Measurements from ENCODE around the gene C4orf51. TPM values are rescaled to one million over a fixed set of nuclear protein-coding genes. Genes with fewer than 3 reads are reported as not detected.
"Not testable (repeated sequence)": the region's sequence is repeated elsewhere in the genome, so short reads cannot be mapped to it uniquely, and the experiment has no call there.

Gene C4orf51
- total and polyA plus RNA-seq, 7 donors = not detected

DNA sequence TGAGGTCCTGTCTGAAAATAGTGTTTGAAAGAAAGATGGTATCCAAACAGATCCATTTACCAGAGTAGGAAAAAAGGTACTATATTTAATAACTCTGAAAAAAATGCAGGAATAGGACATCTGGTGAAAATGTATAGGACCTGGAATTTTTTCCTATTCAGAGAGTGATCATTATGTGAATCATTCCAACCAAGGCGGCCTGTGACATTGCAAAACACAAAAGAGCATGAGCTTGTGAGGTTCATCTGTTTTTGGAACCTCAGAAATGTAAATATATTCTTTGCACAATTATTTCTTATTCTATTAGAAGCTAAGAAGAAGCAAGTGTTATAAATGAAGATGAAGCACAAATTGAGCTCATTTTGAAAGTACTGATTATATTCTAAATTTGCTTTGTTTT, 2.0 kb downstream of the C4orf51 start:
- Histone ChIP-seq H3K36me3 (ENCODE audit: insufficient read depth in 1 of 2, low read depth in 1 of 2) (no peaks in the 10 kb centered on the region), H3K27ac (peak overlapping the region; percentile 93), H3K4me3 (no peak overlapping the region), H3K27me3 (ENCODE audit: insufficient read depth in 3 of 3, low read length in 2 of 3) (no peaks in the 10 kb centered on the region), H3K9me3 (no peaks in the 10 kb centered on the region), H3K4me1 (peaks cover 16% of the 10 kb centered on the region)
- no peak for DNase-seq
- 74 to 98% (median 94%) methylated on average over 1 of the region's 1 CpG for WGBS, 3 donors
- no peak for ATAC-seq
- intact Hi-C loops (cut with DNase I) = loop anchor here in 1 of 2 donors (10.0 kb wide), 1 partner anchor 113 kb away; no protein-coding TSS in a partner anchor
- TF ChIP-seq, protein P1, sequence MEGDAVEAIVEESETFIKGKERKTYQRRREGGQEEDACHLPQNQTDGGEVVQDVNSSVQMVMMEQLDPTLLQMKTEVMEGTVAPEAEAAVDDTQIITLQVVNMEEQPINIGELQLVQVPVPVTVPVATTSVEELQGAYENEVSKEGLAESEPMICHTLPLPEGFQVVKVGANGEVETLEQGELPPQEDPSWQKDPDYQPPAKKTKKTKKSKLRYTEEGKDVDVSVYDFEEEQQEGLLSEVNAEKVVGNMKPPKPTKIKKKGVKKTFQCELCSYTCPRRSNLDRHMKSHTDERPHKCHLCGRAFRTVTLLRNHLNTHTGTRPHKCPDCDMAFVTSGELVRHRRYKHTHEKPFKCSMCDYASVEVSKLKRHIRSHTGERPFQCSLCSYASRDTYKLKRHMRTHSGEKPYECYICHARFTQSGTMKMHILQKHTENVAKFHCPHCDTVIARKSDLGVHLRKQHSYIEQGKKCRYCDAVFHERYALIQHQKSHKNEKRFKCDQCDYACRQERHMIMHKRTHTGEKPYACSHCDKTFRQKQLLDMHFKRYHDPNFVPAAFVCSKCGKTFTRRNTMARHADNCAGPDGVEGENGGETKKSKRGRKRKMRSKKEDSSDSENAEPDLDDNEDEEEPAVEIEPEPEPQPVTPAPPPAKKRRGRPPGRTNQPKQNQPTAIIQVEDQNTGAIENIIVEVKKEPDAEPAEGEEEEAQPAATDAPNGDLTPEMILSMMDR (IDR thresholded peaks at IDR 0.05) = no peak

DNA sequence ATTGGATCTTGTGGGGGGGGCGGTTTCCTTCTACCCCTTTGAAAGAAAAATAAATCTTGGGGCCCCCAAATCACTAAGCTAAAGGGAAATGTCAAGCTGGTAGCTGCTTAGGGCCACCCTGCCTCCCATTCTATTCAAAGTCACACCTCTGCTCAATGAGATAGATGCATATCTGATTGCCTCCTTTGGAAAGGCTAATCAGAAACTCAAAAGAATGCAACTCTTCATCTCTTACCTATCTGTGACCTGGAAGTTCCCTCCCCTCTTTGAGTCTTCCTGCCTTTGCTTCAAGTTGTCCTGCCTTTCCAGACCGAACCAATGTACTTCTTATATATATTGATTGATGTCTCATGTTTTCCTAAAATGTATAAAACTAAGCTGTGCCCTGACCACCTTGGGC, 7.0 kb downstream of the C4orf51 start:
- Histone ChIP-seq H3K9me3 (peaks cover 3% of the 10 kb centered on the region), H3K4me3 (no peak overlapping the region), H3K36me3 (ENCODE audit: insufficient read depth in 1 of 2, low read depth in 1 of 2) (no peaks in the 10 kb centered on the region), H3K27ac (no peak overlapping the region), H3K27me3 (ENCODE audit: insufficient read depth in 3 of 3, low read length in 2 of 3) (no peaks in the 10 kb centered on the region), H3K4me1 (no peaks in the 10 kb centered on the region)
- DNase-seq = no peak
- no peak for ATAC-seq
- TF ChIP-seq, protein P1 (IDR thresholded peaks at IDR 0.05) = no peak
- WGBS, 3 donors = 43 to 76% (median 63%) methylated on average over 2 of the region's 2 CpGs
- intact Hi-C loops (cut with DNase I) = loop anchor here in 1 of 2 donors (10.0 kb wide), 1 partner anchor 108 kb away; no protein-coding TSS in a partner anchor

DNA sequence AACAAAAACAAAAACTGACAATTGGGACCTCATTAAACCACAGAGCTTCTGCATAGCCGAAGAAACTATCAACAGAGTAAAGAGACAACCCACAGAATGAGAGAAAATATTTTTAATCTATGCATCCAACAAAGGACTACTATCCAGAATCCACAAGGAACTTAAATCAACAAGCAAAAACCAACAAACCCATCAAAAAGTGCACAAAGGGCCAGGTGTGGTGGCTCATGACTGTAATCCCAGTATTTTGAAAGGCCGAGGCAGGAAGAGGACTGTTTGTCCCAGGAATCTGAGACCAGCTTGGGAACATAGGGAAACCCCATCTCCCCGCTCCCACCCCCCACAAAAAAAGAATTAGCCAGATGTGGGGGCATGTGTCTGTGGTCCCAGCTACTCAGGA, 10.7 kb downstream of the C4orf51 start:
- intact Hi-C loops (cut with DNase I) = no loop called here
- DNase-seq (no peak), ATAC-seq (no peak)
- Histone ChIP-seq H3K4me1 (peaks cover 8% of the 10 kb centered on the region), H3K4me3 (no peak overlapping the region), H3K27ac (no peak overlapping the region), H3K27me3 (ENCODE audit: insufficient read depth in 3 of 3, low read length in 2 of 3) (no peaks in the 10 kb centered on the region), H3K36me3 (ENCODE audit: insufficient read depth in 1 of 2, low read depth in 1 of 2) (no peaks in the 10 kb centered on the region), H3K9me3 (peaks cover 3% of the 10 kb centered on the region)
- TF ChIP-seq, protein P1 (IDR thresholded peaks at IDR 0.05) = no peak
- 86 to 93% (median 91%) methylated on average over 3 of the region's 3 CpGs for WGBS, 3 donors

DNA sequence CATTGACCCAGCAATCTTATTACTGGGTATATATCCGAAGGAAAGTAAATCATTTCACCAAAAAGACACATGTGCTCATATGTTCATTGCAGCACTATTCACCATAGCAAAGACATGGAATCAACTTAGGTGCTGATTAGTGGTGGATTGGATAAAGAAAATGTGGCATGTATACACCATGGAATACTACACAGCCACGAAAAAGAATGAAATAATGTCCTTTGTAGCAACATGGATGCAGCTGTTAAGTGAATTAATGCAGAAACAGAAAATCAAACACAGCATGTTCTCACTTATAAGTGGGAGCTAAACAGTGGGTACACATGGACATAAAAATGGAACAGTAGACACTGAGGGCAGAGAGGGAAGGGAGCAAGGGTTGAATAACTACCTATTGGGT, 11.5 kb downstream of the C4orf51 start:
- DNase-seq; H3K27me3 ChIP-seq (ENCODE audit: insufficient read depth in 3 of 3, low read length in 2 of 3); H3K27ac ChIP-seq; ATAC-seq; H3K36me3 ChIP-seq (ENCODE audit: insufficient read depth in 1 of 2, low read depth in 1 of 2); H3K9me3 ChIP-seq; H3K4me3 ChIP-seq; intact Hi-C loops (cut with DNase I); H3K4me1 ChIP-seq: not testable (repeated sequence)
- WGBS, 3 donors = 92 to 95% (median 93%) methylated on average over 2 of the region's 2 CpGs

DNA sequence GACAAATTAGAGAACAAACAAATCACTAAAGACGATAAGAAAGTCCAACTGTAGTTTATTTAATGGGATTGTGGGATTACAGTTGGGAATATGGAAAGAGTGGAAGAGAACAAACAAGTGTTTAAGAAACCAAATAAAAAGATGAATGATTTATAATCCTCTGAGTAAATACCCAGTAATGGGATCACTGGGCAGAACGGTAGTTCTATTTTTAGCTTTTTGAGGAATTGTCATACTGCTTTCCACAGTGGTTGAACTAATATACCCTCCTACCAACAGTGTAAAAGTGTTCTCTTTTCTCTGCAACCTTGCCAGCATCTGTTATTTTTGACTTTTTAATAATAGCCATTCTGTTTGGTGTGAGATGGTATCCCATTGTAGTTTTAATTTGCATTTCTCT, 15.0 kb downstream of the C4orf51 start:
- TF ChIP-seq, protein P1 (IDR thresholded peaks at IDR 0.05) = no peak
- Histone ChIP-seq H3K27ac (peak overlapping the region; percentile 16), H3K4me1 (peaks cover 8% of the 10 kb centered on the region), H3K27me3 (ENCODE audit: insufficient read depth in 3 of 3, low read length in 2 of 3) (no peaks in the 10 kb centered on the region), H3K36me3 (ENCODE audit: insufficient read depth in 1 of 2, low read depth in 1 of 2) (no peaks in the 10 kb centered on the region), H3K9me3 (peaks cover 3% of the 10 kb centered on the region), H3K4me3 (no peak overlapping the region)
- WGBS, 3 donors = 25 to 45% (median 26%) methylated on average over 2 of the region's 2 CpGs
- no peak for DNase-seq
- peak; percentile 82 to 98 (median 90) for ATAC-seq
- intact Hi-C loops (cut with DNase I) = no loop called here
